ACC112 (cell line): ENCODE data around the gene RAB21.
A peak's percentile ranks its signal among the peaks of the same experiment; 100 is the strongest.
"Not testable (repeated sequence)": the region's sequence is repeated elsewhere in the genome, so short reads cannot be mapped to it uniquely, and the experiment has no call there.

Experiments used
- H2AFZ ChIP-seq: fragments of 200-600 bp; sonication (generic); one replicate; pipeline ENCODE4 v1.6.0; 2017; ENCODE audit warnings: antibody characterized with exemption, low read length; ENCODE audit not compliant: unreplicated experiment
- H3K27ac ChIP-seq: fragments of 200-600 bp; sonication (generic); 2 replicates; pipeline ENCODE4 v1.5.1; 2014; ENCODE audit warnings: low read depth, mild to moderate bottlenecking, antibody characterized with exemption, low read length, moderate library complexity
- H3K27me3 ChIP-seq: fragments of 200-600 bp; sonication (generic); 2 replicates; pipeline ENCODE4 v1.6.1; 2014; ENCODE audit warnings: mild to moderate bottlenecking, antibody characterized with exemption, low read length, moderate library complexity, mixed read lengths; ENCODE audit not compliant: insufficient read depth
- H3K36me3 ChIP-seq: fragments of 200-600 bp; sonication (generic); 2 replicates; pipeline ENCODE4 v1.6.1; 2016; ENCODE audit warnings: mild to moderate bottlenecking, antibody characterized with exemption, low read length, moderate library complexity, mixed read lengths; ENCODE audit not compliant: insufficient read depth
- H3K4me1 ChIP-seq: fragments of 200-600 bp; sonication (generic); one replicate; pipeline ENCODE4 v1.6.1; 2016; ENCODE audit warnings: low read length, mixed read lengths; ENCODE audit not compliant: insufficient read depth, unreplicated experiment, control insufficient read depth
- H3K4me3 ChIP-seq: fragments of 200-600 bp; sonication (generic); 2 replicates; pipeline ENCODE4 v1.5.1; 2014; ENCODE audit warnings: mild to moderate bottlenecking, low read depth, low read length
- H3K79me2 ChIP-seq: fragments of 200-600 bp; sonication (generic); one replicate; pipeline ENCODE4 v1.6.0; 2016; ENCODE audit warnings: low read length; ENCODE audit not compliant: control insufficient read depth, unreplicated experiment, insufficient read depth

Gene RAB21

GRCh38 chr12:71799106-71799505 is 44.4 kb downstream of the RAB21 start:
- H3K4me3 ChIP-seq = no peak overlapping the region
- no peaks in the 10 kb centered on the region for H3K36me3 ChIP-seq
- peak overlapping the region; percentile 51 for H3K27ac ChIP-seq
- no peaks in the 10 kb centered on the region; the same call in 1 of the 2 replicates for H3K27me3 ChIP-seq
- H3K79me2 ChIP-seq = no peaks in the 10 kb centered on the region
- peaks cover 8% of the 10 kb centered on the region for H3K4me1 ChIP-seq
- no peak overlapping the region for H2AFZ ChIP-seq

GRCh38 chr12:71800177-71800576 is 45.5 kb downstream of the RAB21 start:
- H3K36me3 ChIP-seq = no peaks in the 10 kb centered on the region
- no peak overlapping the region for H2AFZ ChIP-seq
- no peak overlapping the region for H3K4me3 ChIP-seq
- H3K27ac ChIP-seq = no peak overlapping the region
- H3K27me3 ChIP-seq = peaks cover 5% of the 10 kb centered on the region; the same call in 1 of the 2 replicates
- no peaks in the 10 kb centered on the region for H3K79me2 ChIP-seq
- H3K4me1 ChIP-seq = peaks cover 8% of the 10 kb centered on the region

GRCh38 chr12:71804505-71804904 is 49.8 kb downstream of the RAB21 start:
- no peak overlapping the region for H2AFZ ChIP-seq

GRCh38 chr12:71810921-71811320 is 56.3 kb downstream of the RAB21 start:
- H3K4me1 ChIP-seq = peaks cover 8% of the 10 kb centered on the region
- no peaks in the 10 kb centered on the region for H3K36me3 ChIP-seq
- no peak overlapping the region for H3K27ac ChIP-seq
- no peaks in the 10 kb centered on the region for H3K79me2 ChIP-seq
- H2AFZ ChIP-seq = no peak overlapping the region
- H3K4me3 ChIP-seq = no peak overlapping the region
- H3K27me3 ChIP-seq = peaks cover 9% of the 10 kb centered on the region

More at GRCh38 chr12:71804505-71804904, 49.8 kb downstream of the RAB21 start:
- H3K79me2 ChIP-seq = no peaks in the 10 kb centered on the region
- H3K27me3 ChIP-seq = peaks cover 16% of the 10 kb centered on the region
- H3K27ac ChIP-seq = no peak overlapping the region
- H3K36me3 ChIP-seq = no peaks in the 10 kb centered on the region
- no peak overlapping the region for H3K4me3 ChIP-seq
- H3K4me1 ChIP-seq = no peaks in the 10 kb centered on the region

GRCh38 chr12:71815242-71815641 is 60.6 kb downstream of the RAB21 start:
- H3K79me2 ChIP-seq, H2AFZ ChIP-seq, H3K4me3 ChIP-seq, H3K4me1 ChIP-seq, H3K36me3 ChIP-seq, H3K27ac ChIP-seq, H3K27me3 ChIP-seq: not testable (repeated sequence)

GRCh38 chr12:71822088-71822487 is 67.4 kb downstream of the RAB21 start:
- H3K36me3 ChIP-seq, H3K79me2 ChIP-seq, H3K4me3 ChIP-seq, H3K4me1 ChIP-seq, H3K27ac ChIP-seq, H2AFZ ChIP-seq, H3K27me3 ChIP-seq: not testable (repeated sequence)

- H3K4me1 ChIP-seq = no peaks in the 10 kb centered on the region
- H3K4me3 ChIP-seq = no peak overlapping the region
- no peaks in the 10 kb centered on the region; the same call in 1 of the 2 replicates for H3K27me3 ChIP-seq
- no peak overlapping the region for H3K27ac ChIP-seq
- H3K36me3 ChIP-seq = no peaks in the 10 kb centered on the region
- H2AFZ ChIP-seq = no peak overlapping the region
- no peaks in the 10 kb centered on the region for H3K79me2 ChIP-seq
These were observed 74.2 kb downstream of the RAB21 start for GRCh38 chr12:71828813-71829212.

- H3K4me1 ChIP-seq = peaks cover 14% of the 10 kb centered on the region
These were observed 82.7 kb downstream of the RAB21 start for GRCh38 chr12:71837356-71837755.

GRCh38 chr12:71838231-71838630 is 83.6 kb downstream of the RAB21 start:
- H3K4me1 ChIP-seq = peaks cover 14% of the 10 kb centered on the region
- peaks cover 6% of the 10 kb centered on the region; the same call in 1 of the 2 replicates for H3K36me3 ChIP-seq
- H3K27me3 ChIP-seq = no peaks in the 10 kb centered on the region
- H2AFZ ChIP-seq = no peak overlapping the region
- H3K4me3 ChIP-seq = no peak overlapping the region
- no peak overlapping the region for H3K27ac ChIP-seq
- H3K79me2 ChIP-seq = peaks cover 34% of the 10 kb centered on the region

More at GRCh38 chr12:71837356-71837755, 82.7 kb downstream of the RAB21 start:
- H3K79me2 ChIP-seq = peaks cover 25% of the 10 kb centered on the region
- peaks cover 6% of the 10 kb centered on the region; the same call in 1 of the 2 replicates for H3K36me3 ChIP-seq
- H3K4me3 ChIP-seq = no peak overlapping the region
- no peak overlapping the region for H2AFZ ChIP-seq
- H3K27ac ChIP-seq = no peak overlapping the region
- no peaks in the 10 kb centered on the region for H3K27me3 ChIP-seq

- Histone ChIP-seq H3K27me3 (no peaks in the 10 kb centered on the region), H3K4me1 (peaks cover 14% of the 10 kb centered on the region), H3K27ac (peak overlapping the region; percentile 98), H2AFZ (peak overlapping the region; percentile 93), H3K4me3 (peak overlapping the region; percentile 99), H3K36me3 (peaks cover 6% of the 10 kb centered on the region; the same call in 1 of the 2 replicates), H3K79me2 (peaks cover 37% of the 10 kb centered on the region)
These were observed 84.0 kb downstream of the RAB21 start for GRCh38 chr12:71838676-71839075.

- Histone ChIP-seq H3K4me1 (peaks cover 14% of the 10 kb centered on the region), H3K27me3 (no peaks in the 10 kb centered on the region), H3K27ac (peak overlapping the region; percentile 98), H3K79me2 (peaks cover 54% of the 10 kb centered on the region), H3K4me3 (peak overlapping the region; percentile 99), H3K36me3 (peaks cover 6% of the 10 kb centered on the region; the same call in 1 of the 2 replicates), H2AFZ (peak overlapping the region; percentile 61)
These were observed 85.7 kb downstream of the RAB21 start for GRCh38 chr12:71840231-71840847.
